Mucosa of descending colon (tissue), 3 donors: Measurements from ENCODE around the gene MCOLN1. TPM values are rescaled to one million over a fixed set of nuclear protein-coding genes. Genes with fewer than 3 reads are reported as not detected.

Experiments
- ATAC-seq: fragments of 200-7000 bp; cut with Tn5 transposase; one replicate; pipeline ENCODE4 v1.9.1; 2020; ENCODE audit warnings: mild to moderate bottlenecking, moderate library complexity
- DNase-seq, 3 donors: peaks; one replicate each; pipeline ENCODE4 v3.0.0-alpha.2; 2020
- H3K36me3 ChIP-seq: fragments of 200-600 bp; one replicate; pipeline ENCODE4 v1.8.0; 2021; ENCODE audit warnings: low read depth, mild to moderate bottlenecking
- H3K4me1 ChIP-seq: fragments of 200-600 bp; one replicate; pipeline ENCODE4 v1.8.0; 2021; ENCODE audit warnings: low read depth, mild to moderate bottlenecking
- H3K4me3 ChIP-seq: fragments of 200-600 bp; one replicate; pipeline ENCODE4 v1.8.0; 2021; ENCODE audit warnings: mild to moderate bottlenecking
- H3K9me3 ChIP-seq: fragments of 200-600 bp; one replicate; pipeline ENCODE4 v1.8.0; 2021; ENCODE audit warnings: mild to moderate bottlenecking
- CTCF ChIP-seq: fragments of 200-600 bp; IDR thresholded peaks from one replicate; pipeline ENCODE4 v1.8.0; 2022; ENCODE audit warnings: antibody characterized with exemption, mild to moderate bottlenecking
- intact Hi-C, 2 donors: fragments of 100-400 bp; cut with DNase I in 1 of 2; cut with micrococcal nuclease in 1 of 2; formaldehyde crosslinking; loops; one replicate each; pipeline versions ENCODE4 v1.11.0 to v1.11.1; 2022; cut with DNase I, micrococcal nuclease
- total RNA-seq, 3 donors: library from RNA; stranded (reverse); fragmentation: NEBNext Ultra II Directional in 2 of 3; extraction: Animal tissue kit (Norgen Biotek cat#: 25700) in 2 of 3; gene quantifications; one replicate each; pipeline versions ENCODE4 v1.2.1 to v1.2.4, GENCODE V29; 2021 to 2023
- donor health status: DM: no; HTN: no; CAD: no; lungs with moderate emphysema.
- donor health status: DM: no; HTN: no; CAD: no.
- donor health status: DM: no; HTN: yes; CAD: no.

Gene MCOLN1
- total RNA-seq, 3 donors from 2014 or later: 29.5 to 40.1 (median 31.7) TPM

- Histone ChIP-seq H3K4me1 (no peaks in the 10 kb centered on the region), H3K9me3 (no peaks in the 10 kb centered on the region), H3K4me3 (no peak overlapping the region), H3K36me3 (no peaks in the 10 kb centered on the region)
- TF ChIP-seq CTCF: no peak
- intact Hi-C loops: no loop called here
- no peak for DNase-seq
- ATAC-seq: no peak
These were observed 55.7 kb downstream of the MCOLN1 start for GRCh38 chr19:7578127-7578526.

- H3K4me1 ChIP-seq: no peaks in the 10 kb centered on the region
- H3K9me3 ChIP-seq: no peaks in the 10 kb centered on the region
- DNase-seq (no peak), ATAC-seq (no peak)
- intact Hi-C loops: no loop called here
- TF ChIP-seq CTCF: no peak
- H3K4me3 ChIP-seq: no peak overlapping the region
- no peaks in the 10 kb centered on the region for H3K36me3 ChIP-seq
These were observed 56.8 kb downstream of the MCOLN1 start for GRCh38 chr19:7579182-7579581.

- no peaks in the 10 kb centered on the region for H3K4me1 ChIP-seq
- TF ChIP-seq CTCF: no peak
- no peaks in the 10 kb centered on the region for H3K9me3 ChIP-seq
- no peak overlapping the region for H3K4me3 ChIP-seq
- no peaks in the 10 kb centered on the region for H3K36me3 ChIP-seq
- intact Hi-C loops: no loop called here
- no peak for DNase-seq
- no peak for ATAC-seq
These were observed 60.0 kb downstream of the MCOLN1 start for GRCh38 chr19:7582446-7582845.

Other genes with a start within 250 kb of the MCOLN1 start
- 100 to 1,000 TPM in 1 of 3 donors, 10 to 100 TPM in 2; 74.9 to 109 (median 91.2) TPM for gene INSR, start 228.2 kb upstream of the MCOLN1 start, total RNA-seq
- gene ARHGEF18, start 173.7 kb upstream of the MCOLN1 start, total RNA-seq: 10 to 100 TPM; 67.8 to 86.8 (median 81.2) TPM
- 1 to 10 TPM; 4.0 to 9.5 (median 8.1) TPM for gene PEX11G, start 33.6 kb upstream of the MCOLN1 start, total RNA-seq
- gene ZNF358, start 6.5 kb upstream of the MCOLN1 start, total RNA-seq: 10 to 100 TPM; 31.7 to 88.8 (median 42.1) TPM
- gene PNPLA6, start 13.1 kb downstream of the MCOLN1 start, total RNA-seq: 100 to 1,000 TPM in 2 of 3 donors, 10 to 100 TPM in 1; 85.7 to 136 (median 121) TPM
- gene CAMSAP3, start 73.2 kb downstream of the MCOLN1 start, total RNA-seq: 10 to 100 TPM; 25.3 to 60.5 (median 41.2) TPM
- 10 to 100 TPM; 28.7 to 39.2 (median 30.7) TPM for gene XAB2, start 106.9 kb downstream of the MCOLN1 start, total RNA-seq
- 100 to 1,000 TPM in 2 of 3 donors, 10 to 100 TPM in 1; 91.1 to 153 (median 110) TPM for gene PET100, start 107.2 kb downstream of the MCOLN1 start, total RNA-seq
- 1 to 10 TPM in 1 of 3 donors, not detected in 2; 1.1 TPM for gene PCP2, start 111.1 kb downstream of the MCOLN1 start, total RNA-seq
- 100 to 1,000 TPM; 114 to 209 (median 183) TPM for gene STXBP2, start 114.5 kb downstream of the MCOLN1 start, total RNA-seq
- gene RETN, start 146.4 kb downstream of the MCOLN1 start, total RNA-seq: not detected
- under 1 TPM in 2 of 3 donors, not detected in 1; 0.36 to 0.38 TPM for gene MCEMP1, start 154.5 kb downstream of the MCOLN1 start, total RNA-seq
- gene TRAPPC5, start 158.2 kb downstream of the MCOLN1 start, total RNA-seq: 10 to 100 TPM; 72.5 to 97.0 (median 91.1) TPM
- under 1 TPM; 0.26 to 0.44 (median 0.29) TPM for gene FCER2, start 179.5 kb downstream of the MCOLN1 start, total RNA-seq
- gene CLEC4G, start 209.5 kb downstream of the MCOLN1 start, total RNA-seq: 1 to 10 TPM in 2 of 3 donors, not detected in 1; 1.3 to 2.5 TPM
- gene CD209, start 224.9 kb downstream of the MCOLN1 start, total RNA-seq: 10 to 100 TPM in 2 of 3 donors, 1 to 10 TPM in 1; 4.1 to 17.7 (median 17.2) TPM
- gene CLEC4M, start 240.6 kb downstream of the MCOLN1 start, total RNA-seq: not detected